Activated effector memory CD4-positive, alpha-beta T cell treated with anti-CD3 and anti-CD28 coated beads, Interleukin-2, amount 50 U/mL, for 16 hours (primary cell): ENCODE data around the gene ASPHD1.
"Not testable (repeated sequence)": the region's sequence is repeated elsewhere in the genome, so short reads cannot be mapped to it uniquely, and the experiment has no call there.

Source experiments
- DNase-seq: peaks from one replicate; pipeline ENCODE4 v3.0.0-alpha.2; 2020

Gene ASPHD1

DNA sequence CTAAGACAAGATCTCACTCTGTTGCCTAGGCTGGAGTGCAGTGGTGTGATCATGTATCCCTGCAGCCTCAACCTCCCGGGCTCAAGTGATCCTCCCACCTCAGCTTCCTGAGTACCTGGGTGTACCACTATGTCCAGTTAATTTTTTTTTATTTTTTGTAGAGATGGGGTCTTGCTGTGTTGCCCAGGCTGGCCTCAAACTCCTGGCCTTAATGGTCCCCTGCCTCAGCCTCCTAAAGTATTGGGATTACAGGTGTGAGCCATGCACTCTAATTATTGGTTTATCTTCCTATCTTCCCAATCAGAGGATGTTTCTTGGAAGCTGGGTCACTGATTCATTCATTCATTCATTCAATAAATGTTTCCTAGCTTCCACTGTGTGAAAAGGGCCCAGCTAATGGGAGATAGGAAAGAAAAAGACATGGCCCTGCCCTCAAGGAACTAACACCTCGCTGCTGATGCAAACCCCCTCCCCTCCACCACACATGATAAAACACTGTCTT lies 8.5 kb downstream of the ASPHD1 start:
- no peak for DNase-seq

DNA sequence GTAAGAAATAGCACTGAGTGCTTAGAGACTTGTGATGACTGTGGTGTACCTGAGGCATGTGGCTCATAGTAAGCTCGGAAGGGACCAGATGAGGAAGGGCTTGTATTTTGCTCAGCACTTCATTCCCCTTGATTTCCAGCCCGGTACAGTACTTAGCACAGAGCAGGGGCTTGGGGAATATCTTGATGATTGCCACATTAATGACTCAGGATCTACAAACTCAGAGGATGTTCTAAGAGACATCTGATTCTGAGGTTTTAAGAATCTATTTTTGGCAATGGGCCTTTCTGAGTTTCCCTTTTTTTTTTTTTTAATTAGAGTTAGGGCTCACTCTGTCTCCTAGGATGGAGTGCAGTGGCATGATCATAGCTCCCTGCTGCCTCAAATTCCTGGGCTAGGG lies 9.1 kb downstream of the ASPHD1 start:
- no peak for DNase-seq

DNA sequence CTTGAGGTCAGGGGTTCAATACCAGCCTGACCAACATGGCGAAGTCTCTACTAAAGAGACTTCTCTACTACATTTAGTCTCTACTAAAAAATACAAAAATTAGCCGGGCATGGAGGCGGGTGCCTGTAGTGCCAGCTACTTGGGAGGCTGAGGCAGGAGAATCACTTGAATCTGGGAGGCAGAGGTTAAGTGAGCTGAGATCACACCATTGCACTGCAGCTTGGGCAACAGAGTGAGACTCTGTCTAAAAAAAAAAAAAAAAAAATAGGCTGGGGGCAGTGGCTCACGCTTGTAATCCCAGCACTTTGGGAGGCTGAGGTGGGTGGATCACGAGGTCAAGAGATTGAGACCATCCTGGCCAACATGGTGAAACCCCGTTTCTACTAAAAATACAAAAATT lies 9.6 kb downstream of the ASPHD1 start:
- not testable (repeated sequence) for DNase-seq

DNA sequence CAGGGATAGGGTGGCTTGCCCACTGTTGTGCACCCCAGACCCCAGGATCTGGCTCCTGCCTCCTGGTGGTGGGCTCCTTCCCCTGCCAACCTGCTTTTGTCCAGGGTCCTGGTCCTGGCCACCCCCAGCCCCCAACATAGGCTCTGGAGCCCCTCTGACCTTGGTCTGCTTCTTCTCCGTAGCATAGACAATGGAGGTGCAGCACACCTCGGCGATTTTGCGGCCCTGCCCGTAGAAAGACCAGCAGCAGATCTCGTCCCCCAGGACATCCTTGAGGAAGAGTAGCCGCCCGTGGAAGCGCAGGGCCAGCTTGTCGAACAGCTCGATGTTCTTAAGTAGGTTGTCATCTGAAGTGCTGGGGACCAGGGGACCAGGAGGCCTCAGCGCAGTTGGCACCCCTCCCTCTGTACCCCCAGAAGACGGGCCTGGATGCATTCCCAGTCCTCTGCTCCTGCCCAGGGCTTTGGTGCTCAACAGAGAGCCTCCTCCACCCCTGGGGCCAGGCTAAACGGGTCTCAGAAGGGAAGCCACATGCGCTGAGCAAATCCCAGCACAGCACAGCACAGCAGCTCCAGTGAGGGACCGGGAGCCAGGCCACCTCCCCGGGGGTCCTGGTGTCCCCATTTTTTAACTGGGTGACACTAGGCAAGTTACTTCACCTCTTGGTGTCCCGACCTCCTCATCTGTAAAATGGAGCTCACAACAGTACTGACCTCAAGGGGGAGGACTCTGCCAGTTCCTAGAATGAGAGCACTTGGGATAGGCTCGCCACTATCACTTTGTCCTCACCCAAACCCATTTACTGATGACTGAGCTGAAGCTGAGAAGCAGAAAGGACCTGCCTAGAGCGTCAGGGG lies 10.8 kb downstream of the ASPHD1 start:
- DNase-seq: no peak

DNA sequence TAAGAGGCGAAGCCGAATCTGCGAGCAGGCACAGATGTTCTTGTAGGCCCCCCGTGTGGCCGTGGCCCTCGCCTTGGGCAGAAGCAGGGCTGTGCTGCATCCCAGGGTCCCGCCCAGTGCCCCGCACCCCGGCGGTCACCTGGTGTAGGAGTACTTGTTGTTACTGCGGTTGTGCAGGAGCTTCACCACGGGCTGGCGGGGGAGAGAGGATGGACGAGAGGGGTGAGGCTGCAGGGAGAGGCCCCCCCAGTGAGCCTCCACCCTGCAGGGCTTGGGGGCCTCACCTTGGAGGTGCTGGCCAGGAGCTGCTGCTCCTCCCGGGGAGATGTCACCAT lies 11.4 kb downstream of the ASPHD1 start:
- no peak for DNase-seq

DNA sequence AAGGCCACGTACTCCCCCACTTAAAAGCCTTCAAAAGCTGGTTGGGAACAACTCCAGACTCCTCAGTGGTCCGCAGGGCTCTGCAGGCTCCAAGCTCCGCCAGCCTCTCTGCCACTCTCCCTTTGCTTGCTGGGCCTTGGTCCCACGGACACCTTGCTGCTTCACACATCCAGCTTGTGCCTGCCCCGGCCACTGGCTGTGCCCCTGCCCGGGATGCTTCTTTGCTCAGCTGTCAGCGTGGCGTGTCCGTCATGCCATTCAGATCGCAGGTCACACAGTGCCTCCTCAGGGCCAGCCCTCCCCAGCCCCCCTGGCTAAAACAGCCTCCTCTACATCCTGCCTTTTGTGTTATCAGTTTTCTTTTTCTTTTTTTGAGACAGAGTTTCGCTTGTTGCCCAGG lies 11.8 kb downstream of the ASPHD1 start:
- no peak for DNase-seq

DNA sequence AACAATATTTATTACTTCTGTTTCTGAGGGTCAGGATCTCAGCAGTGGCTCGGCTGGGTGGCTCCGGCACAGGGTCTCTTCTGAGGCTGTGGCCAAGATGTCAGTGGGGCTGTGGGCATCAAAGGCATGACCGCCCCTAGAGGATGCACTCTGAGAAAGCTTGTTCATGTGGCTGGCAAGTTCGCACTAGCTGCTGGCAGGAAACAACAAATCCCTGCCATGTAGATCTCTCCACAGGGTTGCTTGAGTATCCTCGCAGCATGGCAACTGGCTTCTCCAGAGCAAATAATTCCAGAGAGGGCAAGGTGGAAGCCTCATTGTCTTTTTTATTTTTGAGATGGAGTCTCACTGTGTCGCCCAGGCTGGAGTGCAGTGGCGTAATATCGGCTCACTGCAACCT lies 13.2 kb downstream of the ASPHD1 start:
- no peak for DNase-seq

DNA sequence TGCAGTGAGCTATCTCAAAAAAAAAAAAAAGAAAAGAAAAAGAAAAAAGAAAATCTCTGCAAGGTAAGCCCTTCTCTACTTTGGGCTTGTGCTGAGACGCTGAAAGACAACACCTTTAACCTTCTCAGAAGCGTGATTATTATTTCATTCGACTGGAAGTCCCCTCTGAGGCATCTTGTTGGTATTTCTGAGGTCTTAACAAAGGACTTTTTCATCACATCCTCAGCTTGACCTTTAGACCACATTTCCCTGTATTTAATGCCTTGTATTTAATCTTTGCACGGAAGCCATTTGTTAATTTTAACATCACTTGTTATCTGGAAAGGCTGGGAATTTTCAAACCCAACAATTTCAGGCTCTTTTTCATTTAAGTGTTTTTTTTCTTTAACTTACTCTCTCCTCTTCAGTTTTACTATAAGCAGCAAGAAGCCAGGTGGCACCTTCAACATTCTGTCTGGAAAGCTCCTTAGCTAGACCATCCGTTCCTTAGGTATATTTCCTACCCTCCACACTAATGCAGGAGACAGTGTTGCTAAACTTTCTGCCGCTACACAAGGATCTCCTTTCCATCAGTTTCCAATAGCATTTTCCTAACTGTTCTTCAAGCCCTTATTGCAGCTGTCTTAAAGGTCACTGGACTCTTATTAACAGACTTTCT lies 15.4 kb downstream of the ASPHD1 start:
- no peak for DNase-seq

DNA sequence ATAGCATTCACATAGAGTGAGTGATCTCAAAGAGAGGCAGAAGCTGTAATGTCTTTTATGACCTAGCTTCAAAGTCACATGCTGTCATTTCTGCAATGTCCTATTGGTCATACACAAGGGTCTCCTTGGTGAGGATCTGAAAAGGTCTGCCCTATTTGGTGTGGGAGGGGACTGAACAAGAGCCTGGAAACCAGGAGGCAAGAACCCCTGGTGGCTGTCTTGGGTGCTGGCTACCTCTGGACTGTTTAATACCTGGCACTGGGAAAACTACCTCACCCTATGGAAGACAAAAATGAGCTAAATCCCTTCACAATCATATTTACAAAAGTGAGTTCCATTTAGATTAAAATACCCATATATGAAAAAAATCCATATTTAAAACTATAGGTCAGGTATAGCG lies 16.7 kb downstream of the ASPHD1 start:
- peak; percentile 19 for DNase-seq

DNA sequence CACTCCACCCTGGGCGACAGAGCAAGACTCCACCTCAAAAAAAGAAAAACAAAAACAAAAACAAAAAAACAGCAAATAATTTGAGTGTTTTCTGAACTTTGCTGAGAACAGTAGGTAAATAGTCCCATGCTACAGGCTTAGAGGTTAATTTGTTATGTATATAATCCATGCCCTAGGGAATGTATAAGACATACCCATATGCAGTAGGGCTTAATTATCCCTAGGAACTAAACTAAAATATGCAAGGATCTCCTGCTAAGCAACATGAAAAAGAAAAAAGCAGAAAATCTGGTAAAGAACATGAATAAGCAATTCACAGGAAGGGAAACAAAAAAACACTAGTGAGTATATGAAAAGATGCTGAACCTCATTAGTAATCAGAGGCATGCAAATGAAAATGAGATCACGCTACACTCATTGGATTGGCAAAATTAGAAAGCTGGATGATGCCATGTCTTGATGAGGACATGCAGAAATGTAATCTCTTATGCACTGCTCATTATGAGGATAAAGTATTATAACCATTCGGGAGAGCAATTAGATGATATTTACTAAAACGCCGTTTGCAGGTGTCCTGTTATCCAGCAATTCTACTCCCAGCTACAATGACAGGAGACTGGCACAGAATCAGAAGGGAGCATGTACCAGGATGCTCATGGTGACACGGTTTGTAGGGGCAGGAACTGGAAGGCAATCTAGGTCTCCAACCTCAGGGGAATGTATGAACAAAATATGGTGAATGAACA lies 20.2 kb downstream of the ASPHD1 start:
- no peak for DNase-seq

DNA sequence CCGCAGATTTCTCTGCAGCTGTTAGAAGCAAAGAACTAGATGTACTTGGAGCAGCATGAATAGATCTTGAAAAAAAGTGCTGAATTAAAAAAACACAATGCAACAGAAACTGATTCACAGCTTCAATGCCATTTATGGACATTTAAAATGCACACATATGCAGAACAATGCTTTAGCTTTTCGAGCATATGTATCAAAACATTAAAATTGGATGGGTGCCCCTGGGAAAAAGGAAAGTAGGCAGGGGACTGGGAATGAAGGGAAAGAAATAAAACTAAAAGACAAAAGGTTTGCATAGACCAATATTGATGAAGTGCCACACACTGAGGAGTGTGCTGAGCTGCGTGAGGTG lies 20.7 kb downstream of the ASPHD1 start:
- no peak for DNase-seq

DNA sequence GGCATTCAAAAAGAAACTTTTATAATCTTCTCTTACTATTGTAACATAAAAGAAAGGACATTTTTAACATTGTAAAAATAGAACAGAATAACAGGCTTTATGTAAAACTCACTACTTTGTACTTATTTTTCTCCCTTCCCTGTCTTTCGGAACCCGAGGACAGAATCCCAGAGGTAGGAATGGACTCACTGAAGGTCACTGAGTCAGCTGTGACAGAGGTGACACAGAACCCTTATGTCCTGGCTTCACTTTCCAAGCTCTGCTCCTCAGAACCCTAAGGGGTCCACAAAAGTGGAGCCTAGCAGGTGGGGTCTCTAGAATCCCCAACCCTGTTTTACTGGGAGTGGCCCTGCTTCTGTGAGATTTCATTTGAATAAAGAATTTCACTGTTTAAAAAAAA lies 22.0 kb downstream of the ASPHD1 start:
- DNase-seq: no peak

DNA sequence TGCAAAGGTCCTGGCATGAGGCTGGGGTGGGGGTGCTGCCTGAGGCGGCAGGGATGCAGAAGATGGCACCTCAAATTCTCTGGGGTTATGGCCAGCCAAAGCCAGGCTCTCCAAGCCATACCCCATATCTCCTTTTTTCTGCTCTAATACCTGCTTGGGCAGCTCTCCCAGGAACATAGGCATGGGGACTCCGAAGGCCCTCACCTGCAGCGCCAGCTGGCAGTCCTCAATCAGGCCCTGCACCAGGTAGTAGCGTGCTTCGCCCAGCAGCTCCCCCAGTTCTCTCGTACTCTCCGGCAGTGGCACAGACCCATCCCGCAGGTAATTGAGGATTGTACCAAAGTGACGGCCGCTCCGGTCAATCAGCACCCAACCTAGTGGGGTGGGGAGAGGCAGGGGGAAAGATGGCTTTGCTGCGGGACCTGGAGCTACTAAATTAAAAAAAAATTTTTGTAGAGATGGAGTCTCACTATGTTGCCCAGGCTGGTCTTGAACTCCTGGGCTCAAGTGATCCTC lies 22.8 kb downstream of the ASPHD1 start:
- peak; percentile 25 for DNase-seq

DNA sequence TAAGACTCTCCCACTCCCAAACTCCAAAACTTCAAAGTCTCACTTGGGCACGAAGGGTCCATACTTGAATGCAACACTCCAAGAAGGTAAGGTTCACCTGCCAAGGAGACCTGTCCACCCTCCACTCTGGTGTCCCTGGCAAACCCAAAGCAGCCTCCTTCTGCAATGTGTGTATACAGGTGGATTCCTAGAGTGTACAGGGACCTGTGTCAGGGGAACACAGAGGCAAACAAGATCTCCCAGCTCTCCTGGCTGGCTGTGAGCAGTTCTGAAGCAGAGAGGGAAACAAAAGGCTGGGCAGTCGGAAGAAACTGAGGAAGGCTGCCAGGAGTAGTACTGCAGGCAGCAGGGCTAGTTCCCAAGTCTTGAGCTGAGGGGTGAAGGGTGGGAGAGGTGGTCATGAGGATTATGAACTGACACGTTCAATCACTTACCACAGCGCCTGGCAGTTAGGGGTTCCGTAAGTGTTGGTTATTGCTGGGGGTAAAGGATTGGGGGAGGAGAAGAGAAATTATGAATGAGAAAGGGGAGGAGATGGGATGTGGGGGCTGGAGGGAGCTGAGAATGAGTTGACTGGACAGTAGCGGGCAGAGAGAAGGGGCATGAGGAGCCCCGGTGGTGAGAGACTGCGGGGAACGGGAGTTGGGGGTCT lies 24.9 kb downstream of the ASPHD1 start:
- peak; percentile 60 for DNase-seq

DNA sequence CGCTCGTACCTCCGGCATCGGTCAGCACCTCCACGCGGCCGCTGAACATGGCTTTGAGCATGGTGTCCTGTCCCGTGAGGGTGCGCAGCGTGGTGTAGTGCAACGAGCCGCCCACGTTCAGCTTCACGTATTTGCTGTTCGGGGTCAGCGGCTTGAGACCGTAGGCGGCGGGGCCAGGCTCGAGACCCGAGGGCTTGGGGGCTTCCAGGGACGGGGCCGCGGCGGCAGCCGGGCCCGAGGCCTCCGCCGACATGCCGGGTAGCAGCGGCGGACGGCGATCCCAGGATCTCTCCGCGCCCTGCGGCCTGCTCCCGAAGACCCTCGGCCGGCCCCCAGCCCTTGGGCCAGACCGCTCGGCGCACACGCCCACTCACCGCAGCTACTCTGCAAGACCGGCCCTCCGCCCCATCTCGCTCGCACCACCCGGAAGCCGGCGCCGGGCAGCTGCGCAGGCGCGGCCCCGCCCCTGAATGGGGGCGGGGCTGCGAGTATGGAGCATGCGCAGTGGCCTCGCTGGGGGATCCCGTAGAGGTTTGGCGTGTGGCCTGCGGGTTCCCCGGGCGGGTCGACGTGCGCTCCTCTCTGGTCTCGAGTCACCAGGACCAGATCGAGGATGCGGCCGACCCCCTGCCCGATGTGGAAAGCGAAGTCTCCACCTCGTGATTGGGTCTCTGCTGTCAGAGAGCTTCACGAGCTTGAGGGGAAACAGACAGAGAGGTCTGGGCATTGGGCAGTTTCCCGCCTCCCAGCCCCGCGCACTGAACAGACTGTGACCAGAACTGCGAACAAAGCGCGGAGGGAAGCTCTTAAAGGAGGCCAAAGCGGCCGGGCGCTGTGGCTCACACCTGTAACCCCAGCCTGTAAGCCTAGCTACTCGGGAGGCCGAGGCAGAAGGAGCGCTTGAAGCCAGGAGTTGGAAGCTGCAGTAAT lies 25.8 kb downstream of the ASPHD1 start, which contains the start of gene KCTD13:
TSS of gene KCTD13 (minus strand) at position 446 of the 930 bp plus-strand sequence. CDS start at position 253, 193 bp downstream.
- DNase-seq: peak; percentile 96

DNA sequence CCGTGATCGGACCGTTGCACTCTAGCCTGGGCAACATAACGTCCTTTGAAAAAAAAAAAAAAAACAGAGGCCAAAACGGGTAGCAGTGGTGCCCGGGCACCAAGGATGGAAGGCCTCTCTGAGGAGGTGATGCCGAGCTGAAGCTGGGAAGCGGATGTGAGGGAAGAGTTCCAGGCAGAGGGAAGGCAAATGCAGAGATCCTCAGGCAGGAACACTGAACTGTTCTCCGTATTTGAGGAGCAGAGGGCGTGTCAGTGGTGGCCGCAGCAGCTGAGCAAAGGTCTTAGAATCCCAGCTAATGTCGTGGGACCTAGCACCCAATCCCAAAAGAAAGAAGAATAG lies 26.4 kb downstream of the ASPHD1 start:
- no peak for DNase-seq

DNA sequence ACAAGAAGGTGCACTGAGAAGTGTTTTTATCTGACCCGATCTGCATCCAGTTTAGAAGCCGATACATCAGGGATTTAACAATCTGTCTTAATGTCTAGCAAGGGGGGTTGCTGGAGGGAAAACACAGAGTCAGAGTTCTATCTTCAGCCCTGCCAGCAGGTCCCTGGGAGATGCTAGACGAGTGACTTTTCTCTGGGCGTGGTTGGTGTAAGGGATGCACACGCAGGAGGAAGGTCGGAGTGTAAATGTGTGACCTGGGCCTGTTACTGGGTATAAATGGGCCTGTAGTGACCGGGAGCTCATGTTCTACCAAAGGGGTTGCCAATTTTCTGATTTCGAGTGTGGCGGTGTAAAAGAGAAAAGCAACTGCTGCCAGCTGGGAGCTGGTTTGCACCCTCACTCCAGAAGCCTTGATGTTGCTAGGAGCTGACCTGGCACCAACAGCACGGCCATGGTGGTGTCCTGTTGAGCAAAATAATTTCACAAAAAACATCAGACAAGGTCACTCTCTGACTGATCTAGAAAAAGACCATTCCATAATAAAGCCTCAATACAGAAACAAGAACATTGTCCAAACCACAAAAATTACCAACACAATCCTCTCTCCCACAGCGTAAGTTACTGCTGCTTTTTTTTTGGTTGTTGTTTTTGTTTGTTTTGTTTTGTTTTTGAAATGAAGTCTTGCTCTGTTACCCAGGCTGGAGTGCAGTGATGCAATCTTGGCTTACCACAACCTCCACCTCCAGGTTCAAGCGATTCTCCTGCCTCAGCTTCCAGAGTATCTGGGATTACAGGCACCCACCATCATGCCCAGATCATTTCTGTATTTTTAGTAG lies 27.0 kb downstream of the ASPHD1 start:
- DNase-seq: peak; percentile 54

DNA sequence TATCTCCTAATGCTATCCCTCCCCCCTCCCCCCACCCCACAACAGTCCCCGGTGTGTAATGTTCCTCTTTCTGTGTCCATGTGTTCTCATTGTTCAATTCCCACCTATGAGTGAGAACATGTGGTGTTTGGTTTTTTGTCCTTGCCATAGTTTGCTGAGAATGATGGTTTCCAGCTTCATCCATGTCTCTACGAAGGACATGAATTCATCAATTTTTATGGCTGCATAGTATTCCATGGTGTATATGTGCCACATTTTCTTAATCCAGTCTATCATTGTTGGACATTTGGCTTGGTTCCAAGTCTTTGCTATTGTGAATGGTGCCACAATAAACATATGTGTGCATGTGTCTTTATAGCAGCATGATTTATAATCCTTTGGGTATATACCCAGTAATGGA lies 31.5 kb downstream of the ASPHD1 start:
- not testable (repeated sequence) for DNase-seq

DNA sequence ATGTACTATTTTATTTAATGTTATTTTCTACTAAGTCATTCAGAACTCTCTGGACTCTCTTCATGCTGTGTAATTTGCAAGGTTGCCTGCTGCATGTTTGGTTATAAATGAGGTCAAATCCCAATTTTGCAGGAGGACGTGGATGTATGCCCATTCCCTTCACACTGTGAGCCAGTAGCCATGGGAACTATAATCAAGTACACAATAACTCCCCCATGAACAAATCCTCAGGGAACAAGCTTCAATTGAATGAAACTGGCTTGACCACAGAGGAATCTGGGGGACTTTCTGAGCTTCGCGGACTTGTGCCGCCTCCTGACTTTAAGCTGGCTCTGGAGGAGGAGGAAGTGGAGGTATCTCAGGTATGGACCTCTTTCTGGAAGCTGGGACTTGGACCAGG lies 40.4 kb downstream of the ASPHD1 start:
- no peak for DNase-seq

DNA sequence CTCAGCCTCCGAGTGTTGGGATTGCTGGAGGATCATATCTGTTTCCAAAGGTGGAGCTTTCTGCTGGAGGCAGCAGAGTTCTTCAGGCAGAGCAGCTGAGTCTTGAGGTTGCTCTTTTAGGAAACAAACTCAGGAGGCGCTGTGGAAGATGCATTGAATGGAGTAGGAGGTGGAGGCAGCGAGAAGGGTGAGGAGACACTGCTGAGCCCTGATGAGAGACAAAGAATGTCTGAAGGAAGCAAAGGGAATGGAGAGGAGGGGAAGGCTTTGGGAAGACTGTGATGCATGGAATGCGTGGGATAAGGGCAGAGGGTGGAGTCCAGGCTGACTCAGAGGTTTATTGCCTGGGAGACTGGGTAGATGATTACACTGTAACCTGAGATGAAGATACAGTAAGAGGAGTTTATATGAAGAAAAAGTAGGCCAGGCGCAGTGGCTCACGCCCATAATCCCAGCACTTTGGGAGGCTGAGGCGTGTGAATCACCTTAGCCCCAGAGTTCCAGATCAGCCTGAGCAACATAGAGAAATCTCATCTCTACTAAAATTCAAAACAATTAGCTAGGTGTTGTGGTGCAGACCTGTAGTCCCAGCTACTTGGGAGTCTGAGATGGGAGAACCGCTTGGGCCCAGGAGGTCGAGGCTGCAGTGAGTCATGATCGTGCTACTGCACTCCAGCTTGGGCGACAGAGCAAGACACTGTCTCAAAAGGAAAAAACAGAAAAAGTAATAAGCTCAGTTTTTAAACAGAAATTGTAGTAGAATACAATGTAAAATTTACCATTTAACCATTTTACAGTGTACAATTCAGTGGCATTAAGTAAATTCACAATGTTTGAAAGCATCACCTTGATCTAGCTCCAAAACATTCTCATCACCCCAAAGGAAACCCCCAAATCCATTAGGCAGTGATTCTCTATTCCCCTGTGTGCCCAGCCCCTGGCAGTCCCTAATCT lies 43.8 kb downstream of the ASPHD1 start:
- DNase-seq: no peak
